GM11168 (cell line): ENCODE measurements around the gene DPEP2NB.

Experiments used
- in situ Hi-C: fragments of 300-500 bp; cut with MboI; formaldehyde crosslinking; loops from one replicate; pipeline ENCODE4 v1.12.0; 2022; ENCODE audit warnings: low sequenced_read_pairs; ENCODE audit not compliant: unreplicated experiment

DPEP2NB gene

GRCh38 chr16:67964477-67965131 is 51.1 kb downstream of the DPEP2NB start:
- in situ Hi-C loops: no loop called here

DNA sequence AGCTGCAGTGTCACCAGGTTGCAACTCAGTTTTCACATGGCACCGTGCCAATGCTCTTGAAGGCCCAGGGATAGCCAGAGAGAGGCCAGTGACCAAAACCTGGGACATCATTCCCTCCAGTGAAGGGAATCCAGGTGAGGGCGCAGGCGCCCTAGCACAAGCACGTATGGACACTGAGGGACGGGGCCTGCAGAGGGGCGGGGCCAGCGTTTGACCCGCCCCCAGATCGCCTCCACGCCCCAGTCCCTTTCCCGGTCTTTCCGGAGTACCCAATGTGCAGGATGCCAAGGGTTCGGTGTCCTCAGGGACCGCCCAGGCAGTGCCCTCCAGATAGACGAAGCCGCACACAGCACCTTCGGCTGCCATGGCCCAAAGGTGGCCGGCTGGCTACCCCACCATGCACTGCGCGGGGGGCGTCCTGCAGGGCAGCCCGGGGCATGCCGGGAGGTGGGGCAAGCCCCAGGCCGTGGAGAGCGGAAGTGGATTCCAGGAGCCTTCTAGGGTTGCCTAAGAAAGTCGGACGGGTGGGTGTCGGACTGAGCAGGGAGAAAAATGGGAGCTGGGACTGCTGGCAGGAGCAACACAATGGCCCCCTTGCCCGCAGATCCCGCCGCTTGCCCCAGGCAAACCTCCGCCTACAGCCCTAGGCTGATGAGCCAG is 51.9 kb downstream of the DPEP2NB start:
- in situ Hi-C loops: no loop called here
